EL (cell line): Measurements from ENCODE around the gene GTPBP1.

Experiments
- DNase-seq: peaks from one replicate; pipeline ENCODE4 v3.0.0-alpha.2; 2016

The GTPBP1 gene

GRCh38 chr22:38704654-38705234 is 1.0 kb upstream of the GTPBP1 start:
- no peak for DNase-seq

GRCh38 chr22:38706101-38706900 is 557 bp downstream of the GTPBP1 start:
- DNase-seq, result peak; percentile 37

- DNase-seq, result no peak
Measured at GRCh38 chr22:38706901-38707195, 1.1 kb downstream of the GTPBP1 start.

- peak; percentile 49 for DNase-seq
Measured at GRCh38 chr22:38707346-38707745, 1.6 kb downstream of the GTPBP1 start.

- no peak for DNase-seq
Measured at GRCh38 chr22:38707984-38708383, 2.2 kb downstream of the GTPBP1 start.

- DNase-seq, result no peak
Measured at GRCh38 chr22:38709306-38709705, 3.6 kb downstream of the GTPBP1 start.

GRCh38 chr22:38710351-38710750 is 4.6 kb downstream of the GTPBP1 start:
- no peak for DNase-seq

- DNase-seq, result no peak
Measured at GRCh38 chr22:38710866-38711265, 5.1 kb downstream of the GTPBP1 start.

GRCh38 chr22:38712486-38713207 is 6.9 kb downstream of the GTPBP1 start:
- no peak for DNase-seq

GRCh38 chr22:38713921-38714320 is 8.2 kb downstream of the GTPBP1 start:
- no peak for DNase-seq

- DNase-seq, result no peak
Measured at GRCh38 chr22:38715176-38715764, 9.5 kb downstream of the GTPBP1 start.

GRCh38 chr22:38715852-38716251 is 10.1 kb downstream of the GTPBP1 start:
- DNase-seq, result no peak

- no peak for DNase-seq
Measured at GRCh38 chr22:38716271-38716670, 10.5 kb downstream of the GTPBP1 start.

GRCh38 chr22:38716826-38717225 is 11.1 kb downstream of the GTPBP1 start:
- no peak for DNase-seq

GRCh38 chr22:38717244-38717643 is 11.5 kb downstream of the GTPBP1 start:
- DNase-seq, result no peak

- DNase-seq, result peak; percentile 91
Measured at GRCh38 chr22:38718414-38718813, 12.7 kb downstream of the GTPBP1 start.

- no peak for DNase-seq
Measured at GRCh38 chr22:38719196-38719595, 13.5 kb downstream of the GTPBP1 start.

GRCh38 chr22:38720350-38720749 is 14.6 kb downstream of the GTPBP1 start:
- DNase-seq, result no peak

- no peak for DNase-seq
Measured at GRCh38 chr22:38721551-38721950, 15.8 kb downstream of the GTPBP1 start.

GRCh38 chr22:38724176-38724575 is 18.4 kb downstream of the GTPBP1 start:
- DNase-seq, result no peak

GRCh38 chr22:38724926-38725571 is 19.3 kb downstream of the GTPBP1 start:
- DNase-seq, result peak; percentile 44

GRCh38 chr22:38725900-38726655 is 20.3 kb downstream of the GTPBP1 start:
- no peak for DNase-seq
